ENCODE measurements around the gene SSH3.
A peak's percentile ranks its signal among the peaks of the same experiment; 100 is the strongest.

Gene SSH3

DNA sequence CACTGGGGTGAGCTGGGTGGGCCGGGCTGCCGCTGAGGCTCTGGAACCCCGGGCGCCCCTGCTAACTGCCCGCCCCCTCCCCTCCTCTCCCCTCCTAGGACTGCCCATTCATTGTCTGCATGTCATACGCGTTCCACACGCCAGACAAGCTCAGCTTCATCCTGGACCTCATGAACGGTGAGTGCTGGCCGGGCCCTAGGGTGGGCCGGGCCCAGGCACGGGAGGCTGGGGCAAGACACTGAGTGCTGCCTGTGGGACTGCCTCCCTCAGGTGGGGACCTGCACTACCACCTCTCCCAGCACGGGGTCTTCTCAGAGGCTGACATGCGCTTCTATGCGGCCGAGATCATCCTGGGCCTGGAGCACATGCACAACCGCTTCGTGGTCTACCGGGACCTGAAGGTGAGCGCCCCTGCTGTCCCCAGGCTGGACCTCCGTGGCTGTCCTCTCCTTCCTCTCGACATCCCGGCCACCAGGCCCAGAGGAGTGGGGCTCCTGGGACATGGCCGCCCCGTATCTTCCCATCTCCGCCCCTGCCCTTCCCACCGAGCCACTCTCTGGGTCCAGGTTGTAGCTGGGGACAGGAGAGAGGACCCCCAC is 21.7 kb upstream of the SSH3 start:
- no peak for DNase-seq

DNA sequence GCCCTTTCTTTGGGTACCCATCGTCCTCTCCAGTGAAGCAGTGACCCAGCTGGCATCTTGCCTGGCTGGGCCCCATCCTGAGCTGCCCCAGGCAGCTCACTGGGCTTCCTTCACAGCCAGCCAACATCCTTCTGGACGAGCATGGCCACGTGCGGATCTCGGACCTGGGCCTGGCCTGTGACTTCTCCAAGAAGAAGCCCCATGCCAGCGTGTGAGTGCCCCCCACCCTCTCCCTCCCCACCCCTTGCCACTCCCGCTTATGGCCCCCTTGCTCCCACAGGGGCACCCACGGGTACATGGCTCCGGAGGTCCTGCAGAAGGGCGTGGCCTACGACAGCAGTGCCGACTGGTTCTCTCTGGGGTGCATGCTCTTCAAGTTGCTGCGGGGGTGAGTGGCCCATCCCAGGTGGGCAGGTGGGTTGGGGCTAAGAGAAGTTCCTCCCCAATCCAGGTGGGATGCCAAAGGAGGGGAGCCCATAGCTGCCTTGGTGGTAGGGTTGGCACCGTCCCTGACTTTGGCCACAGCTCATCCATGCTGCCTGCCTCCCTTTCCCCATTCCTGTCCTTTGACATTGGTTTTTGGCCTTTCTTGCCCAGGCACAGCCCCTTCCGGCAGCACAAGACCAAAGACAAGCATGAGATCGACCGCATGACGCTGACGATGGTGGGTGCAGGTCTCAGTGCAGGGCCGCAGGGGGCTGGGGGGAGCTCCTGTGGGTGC is 21.0 kb upstream of the SSH3 start:
- no peak for DNase-seq

DNA sequence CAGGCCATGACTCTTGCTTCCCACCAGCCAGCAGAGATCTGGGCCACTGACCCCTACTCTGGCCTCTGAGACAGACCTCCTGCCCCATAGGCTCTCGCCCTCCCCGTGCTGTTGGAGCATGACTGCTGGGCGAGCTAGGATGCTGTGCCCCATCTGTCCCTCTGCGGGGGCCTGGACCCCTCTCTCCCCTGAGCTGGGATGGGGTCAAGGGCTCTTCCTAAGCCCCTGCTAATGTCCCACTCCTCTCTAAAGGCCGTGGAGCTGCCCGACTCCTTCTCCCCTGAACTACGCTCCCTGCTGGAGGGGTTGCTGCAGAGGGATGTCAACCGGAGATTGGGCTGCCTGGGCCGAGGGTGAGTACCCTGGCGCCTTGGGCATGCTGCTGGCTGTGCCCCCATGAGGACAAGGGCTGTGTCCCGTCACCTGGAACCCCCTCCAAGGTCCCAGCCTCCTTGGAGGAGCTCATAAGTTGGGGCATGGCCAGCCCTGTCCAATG is 20.4 kb upstream of the SSH3 start:
- no peak for DNase-seq

DNA sequence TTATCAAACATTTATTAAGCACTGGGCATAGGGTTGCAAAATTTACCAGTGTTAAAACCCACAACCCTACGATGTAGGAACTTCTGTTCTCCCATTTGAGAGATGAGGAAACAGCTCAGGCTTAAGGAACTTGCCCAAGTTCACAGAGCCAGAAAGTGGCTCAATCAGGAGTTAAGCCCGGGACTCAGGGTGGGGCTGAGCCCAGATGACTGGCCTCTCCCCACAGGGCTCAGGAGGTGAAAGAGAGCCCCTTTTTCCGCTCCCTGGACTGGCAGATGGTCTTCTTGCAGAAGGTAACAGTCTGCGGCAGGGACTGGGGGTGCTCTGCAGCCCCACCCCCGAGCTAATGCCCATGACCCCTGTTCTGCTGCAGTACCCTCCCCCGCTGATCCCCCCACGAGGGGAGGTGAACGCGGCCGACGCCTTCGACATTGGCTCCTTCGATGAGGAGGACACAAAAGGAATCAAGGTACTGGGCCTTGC is 19.8 kb upstream of the SSH3 start:
- DNase-seq: no peak

DNA sequence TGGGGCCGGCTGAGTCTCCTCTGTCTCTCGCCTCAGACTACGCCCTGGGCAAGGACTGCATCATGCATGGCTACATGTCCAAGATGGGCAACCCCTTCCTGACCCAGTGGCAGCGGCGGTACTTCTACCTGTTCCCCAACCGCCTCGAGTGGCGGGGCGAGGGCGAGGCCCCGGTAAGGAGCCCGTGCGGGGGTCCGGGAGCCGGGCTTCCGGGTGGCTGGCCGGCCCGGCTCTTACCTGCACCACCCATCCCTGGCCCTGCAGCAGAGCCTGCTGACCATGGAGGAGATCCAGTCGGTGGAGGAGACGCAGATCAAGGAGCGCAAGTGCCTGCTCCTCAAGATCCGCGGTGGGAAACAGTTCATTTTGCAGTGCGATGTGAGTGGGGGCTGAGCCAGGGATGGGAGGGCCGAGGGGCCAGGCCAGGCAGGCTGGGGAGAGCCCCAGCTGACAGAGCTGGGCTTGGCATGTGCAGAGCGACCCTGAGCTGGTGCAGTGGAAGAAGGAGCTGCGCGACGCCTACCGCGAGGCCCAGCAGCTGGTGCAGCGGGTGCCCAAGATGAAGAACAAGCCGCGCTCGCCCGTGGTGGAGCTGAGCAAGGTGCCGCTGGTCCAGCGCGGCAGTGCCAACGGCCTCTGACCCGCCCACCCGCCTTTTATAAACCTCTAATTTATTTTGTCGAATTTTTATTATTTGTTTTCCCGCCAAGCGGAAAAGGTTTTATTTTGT is 18.4 kb upstream of the SSH3 start:
- DNase-seq: no peak

DNA sequence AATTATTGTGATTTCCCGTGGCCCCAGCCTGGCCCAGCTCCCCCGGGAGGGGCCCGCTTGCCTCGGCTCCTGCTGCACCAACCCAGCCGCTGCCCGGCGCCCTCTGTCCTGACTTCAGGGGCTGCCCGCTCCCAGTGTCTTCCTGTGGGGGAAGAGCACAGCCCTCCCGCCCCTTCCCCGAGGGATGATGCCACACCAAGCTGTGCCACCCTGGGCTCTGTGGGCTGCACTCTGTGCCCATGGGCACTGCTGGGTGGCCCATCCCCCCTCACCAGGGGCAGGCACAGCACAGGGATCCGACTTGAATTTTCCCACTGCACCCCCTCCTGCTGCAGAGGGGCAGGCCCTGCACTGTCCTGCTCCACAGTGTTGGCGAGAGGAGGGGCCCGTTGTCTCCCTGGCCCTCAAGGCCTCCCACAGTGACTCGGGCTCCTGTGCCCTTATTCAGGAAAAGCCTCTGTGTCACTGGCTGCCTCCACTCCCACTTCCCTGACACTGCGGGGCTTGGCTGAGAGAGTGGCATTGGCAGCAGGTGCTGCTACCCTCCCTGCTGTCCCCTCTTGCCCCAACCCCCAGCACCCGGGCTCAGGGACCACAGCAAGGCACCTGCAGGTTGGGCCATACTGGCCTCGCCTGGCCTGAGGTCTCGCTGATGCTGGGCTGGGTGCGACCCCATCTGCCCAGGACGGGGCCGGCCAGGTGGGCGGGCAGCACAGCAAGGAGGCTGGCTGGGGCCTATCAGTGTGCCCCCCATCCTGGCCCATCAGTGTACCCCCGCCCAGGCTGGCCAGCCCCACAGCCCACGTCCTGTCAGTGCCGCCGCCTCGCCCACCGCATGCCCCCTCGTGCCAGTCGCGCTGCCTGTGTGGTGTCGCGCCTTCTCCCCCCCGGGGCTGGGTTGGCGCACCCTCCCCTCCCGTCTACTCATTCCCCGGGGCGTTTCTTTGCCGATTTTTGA is 17.5 kb upstream of the SSH3 start:
- no peak for DNase-seq

DNA sequence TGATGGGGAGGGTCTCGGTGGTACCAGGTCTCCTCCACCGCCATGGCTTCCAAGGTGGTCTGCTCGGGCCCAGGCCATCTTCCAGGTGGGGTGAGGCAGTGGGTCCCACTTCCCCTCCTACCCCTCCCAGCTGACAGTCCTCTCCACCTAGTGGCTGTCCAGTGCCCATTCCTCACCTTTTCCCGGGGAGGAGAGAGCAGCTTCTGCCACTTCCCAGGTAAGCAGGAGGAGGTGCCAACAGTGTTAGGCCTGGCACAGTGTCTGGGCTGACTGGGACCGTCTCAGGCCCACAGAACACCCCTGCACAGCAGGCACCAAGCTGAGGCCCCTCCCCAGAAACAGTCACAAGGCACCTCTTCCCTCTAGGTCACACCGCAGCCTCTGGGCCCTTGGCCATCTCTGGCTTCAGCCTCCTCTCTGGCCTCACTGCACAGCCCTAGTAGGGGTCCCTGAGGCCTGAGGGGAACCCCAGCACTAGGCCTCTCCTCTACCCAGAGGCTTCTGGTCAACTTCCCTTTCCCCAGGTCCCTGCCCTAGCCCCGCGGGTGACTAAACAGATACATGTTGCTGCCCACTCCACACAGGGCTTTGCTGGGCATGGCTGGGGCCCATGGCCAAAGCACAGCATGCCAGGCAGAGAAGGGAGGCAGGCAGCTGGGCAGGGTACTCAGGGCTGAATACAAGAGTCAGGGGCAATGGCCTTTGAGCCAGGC is 16.6 kb upstream of the SSH3 start:
- DNase-seq: no peak

DNA sequence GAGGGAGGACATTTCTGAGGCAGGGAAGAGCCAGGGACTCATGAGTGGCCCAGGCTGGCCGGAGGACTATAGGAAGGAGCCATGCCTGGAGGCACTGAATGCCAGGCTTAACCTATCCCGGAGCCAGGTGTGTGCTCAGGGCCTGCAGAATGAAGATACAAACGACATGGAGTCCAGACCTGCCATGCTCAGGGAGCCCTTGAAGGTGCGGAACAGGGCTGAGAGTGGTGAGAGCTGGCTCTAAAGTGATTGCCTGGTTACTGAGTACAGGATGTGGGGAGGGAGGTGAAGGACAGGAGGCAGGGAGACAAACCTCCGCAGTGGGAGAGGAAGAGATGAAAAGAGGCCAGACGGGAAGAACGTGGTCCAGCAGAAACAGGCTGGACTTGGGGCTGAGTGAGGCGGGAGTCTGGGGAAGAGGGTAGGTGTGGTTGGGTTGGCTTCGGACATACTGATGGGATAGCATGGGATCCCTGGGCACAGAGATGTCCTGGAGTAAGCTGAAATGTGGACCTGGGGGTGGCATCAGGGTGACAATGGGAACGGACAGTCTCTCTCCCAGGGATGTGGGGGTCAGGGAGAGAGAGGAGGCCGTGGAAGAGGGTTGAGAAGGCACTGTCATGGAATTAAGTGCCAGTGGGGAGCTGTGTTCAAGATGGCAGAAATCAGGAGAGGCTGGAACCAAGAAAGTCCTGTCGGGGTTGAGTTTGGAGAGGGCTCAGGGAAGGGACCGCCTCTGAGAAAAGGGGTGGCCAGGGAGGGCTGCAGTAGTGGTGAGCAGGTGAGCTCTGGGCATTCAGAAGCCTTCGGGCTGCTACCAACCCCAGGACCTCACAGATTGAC is 15.8 kb upstream of the SSH3 start:
- DNase-seq: no peak

DNA sequence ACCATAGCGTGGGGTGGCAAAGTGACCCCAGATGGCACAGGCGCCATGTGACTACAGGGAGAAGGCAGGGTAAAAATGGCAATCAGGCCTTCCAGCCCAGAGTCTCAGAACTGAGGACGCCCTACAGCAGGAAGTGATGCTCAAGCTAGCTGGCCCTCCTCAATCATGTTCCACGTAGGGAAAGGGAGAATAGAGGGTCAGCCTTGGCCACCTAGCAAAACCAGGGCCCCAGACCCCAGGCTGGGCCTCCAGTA is 15.2 kb upstream of the SSH3 start:
- no peak for DNase-seq

DNA sequence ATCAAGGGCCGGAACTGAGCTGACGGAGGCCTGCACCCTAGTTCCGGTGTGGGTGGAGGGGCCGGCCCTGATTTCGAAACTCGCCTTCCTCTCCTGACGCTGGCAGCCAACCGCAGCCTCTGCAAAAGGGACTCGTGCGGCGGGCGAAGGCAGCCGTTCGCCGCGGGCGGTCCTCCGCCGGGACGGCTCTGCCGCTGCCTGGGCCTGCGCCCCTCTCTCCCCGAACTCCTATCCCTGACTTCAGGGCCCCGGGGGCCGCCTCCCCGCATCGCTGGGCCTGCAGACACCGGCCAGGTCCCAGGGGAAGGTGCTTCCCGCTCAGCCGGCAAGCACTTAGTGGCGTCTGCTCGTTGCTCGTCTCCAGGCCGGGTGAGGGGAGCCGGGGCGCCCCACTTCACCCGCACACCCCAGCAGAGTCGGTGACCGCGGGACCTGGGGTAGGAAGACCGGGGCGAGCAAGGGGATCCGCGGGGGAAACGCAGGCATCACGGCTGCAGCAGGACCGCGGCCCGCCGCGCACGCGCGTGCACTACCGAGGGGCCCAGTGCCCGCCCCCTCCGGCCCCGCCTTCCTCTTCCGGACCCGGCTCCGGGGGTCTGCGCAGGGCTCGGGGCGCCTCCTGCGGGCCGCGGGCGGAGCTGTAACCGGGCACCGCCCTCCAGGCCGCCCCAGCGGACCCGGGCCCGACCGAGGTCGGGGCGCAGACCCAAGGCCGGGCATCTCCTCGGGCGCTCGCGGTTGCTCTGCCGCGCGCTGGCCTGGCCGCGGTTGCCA is 14.7 kb upstream of the SSH3 start:
- peak; percentile 93 for DNase-seq

DNA sequence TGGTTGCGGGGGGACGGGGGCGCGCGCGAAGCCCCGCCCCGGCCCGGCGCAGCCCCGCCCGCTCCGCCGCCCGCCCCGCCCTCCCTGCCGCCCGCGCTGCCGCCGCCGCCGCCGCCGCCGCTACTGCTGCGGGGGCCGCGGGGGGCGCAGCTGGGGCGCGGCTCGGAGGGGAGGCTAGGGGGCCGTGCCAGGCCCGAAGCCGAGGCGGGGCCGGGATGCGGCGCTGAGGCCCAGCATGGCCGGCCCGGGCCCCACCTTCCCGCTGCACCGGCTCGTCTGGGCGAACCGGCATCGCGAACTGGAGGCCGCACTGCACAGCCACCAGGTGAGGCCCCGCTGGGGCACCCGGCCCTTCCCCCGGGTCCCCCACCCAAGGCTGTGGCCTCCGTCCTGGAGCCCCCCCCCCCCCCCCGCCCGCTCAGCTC is 14.1 kb upstream of the SSH3 start, which contains the start of gene ANKRD13D:
Gene ANKRD13D, plus strand, starts transcription at position 78 of the 425 bp plus-strand sequence. Its CDS starts 158 bp downstream, at position 236.
- no peak for DNase-seq

DNA sequence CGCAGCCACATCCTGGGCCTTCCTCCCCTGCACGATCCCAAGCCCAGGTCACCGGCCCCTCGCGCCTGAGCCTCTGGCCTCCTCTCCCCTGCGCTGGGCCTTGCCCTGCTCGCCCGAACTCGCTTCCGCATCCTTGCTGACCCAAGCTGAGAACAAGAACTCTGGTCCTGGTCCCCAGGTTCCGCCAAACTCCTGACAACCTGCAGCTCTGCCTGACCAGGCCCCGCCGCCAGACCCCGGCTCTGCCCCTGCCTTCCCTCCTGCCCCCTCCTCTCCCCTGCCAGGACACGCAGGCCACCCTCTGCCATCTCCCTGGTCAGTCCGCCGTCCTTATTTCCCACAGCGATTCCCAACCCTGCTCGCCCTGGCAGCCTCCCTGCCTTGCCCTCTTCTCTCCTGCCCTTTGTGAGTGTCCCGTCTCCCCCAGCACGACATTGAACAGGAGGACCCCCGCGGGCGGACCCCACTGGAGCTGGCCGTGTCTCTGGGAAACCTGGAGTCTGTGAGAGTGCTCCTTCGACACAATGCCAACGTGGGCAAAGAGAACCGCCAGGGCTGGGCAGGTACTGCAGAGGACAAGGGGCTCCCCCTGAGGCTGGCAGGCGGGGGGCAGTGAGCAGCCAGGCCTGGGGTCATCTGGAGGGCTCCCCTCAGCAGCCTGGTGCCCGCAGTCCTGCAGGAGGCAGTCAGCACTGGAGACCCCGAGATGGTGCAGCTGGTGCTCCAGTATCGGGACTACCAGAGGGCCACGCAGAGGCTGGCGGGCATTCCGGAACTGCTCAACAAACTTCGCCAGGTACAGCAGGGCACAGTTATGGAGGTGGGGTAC is 13.5 kb upstream of the SSH3 start:
- no peak for DNase-seq

DNA sequence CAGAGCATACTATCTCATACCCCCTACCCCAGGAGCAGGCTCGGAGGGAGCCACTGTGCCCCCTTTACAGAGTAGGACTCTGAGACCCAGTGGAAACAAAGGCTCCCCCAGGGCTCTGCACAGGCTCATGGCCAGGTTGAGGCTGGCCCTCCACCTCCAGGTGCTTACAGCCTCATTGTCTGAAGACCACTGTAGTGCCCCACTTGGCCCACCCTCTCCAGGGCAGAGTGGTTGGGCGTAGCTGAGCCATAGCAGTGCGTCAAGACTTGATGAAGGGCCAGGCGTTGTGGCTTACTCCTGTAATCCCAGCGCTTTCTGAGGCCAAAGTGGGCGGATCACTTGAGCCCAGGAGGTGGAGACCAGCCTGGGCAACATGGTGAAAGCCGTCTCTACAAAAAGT is 12.5 kb upstream of the SSH3 start:
- DNase-seq: no peak

DNA sequence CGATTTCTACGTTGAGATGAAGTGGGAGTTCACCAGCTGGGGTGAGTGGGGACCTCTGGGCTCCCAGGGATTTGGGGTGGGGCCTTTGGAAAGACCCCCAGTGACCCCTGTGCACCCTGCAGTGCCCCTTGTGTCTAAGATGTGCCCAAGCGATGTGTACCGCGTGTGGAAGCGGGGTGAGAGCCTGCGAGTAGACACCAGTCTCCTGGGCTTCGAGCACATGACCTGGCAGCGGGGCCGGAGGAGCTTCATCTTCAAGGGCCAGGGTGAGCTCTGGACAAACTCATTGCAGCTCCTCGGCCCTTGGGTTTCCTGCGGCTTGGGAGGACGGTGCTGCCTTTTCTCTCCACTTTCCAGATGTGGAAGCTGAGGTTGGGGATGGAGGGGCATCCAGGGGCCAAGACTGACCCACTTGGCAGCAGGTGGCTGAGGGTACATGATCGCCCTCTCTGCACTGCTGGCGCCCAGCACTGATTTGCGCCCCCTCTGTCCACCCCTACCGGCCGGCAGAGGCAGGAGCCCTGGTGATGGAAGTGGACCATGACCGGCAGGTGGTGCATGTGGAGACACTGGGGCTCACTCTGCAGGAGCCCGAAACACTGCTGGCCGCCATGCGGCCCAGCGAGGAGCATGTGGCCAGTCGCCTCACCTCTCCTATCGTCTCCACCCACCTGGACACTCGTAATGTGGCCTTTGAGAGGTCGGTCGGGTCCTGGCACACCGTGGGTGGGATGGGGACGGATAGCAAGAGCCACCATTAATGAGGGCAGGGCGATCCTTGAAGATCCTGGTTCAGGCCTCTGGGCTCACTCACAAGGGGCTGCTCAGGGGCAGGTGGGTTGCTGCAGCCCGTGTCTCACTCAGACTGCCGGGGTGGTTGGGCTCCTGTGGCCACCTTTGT is 11.6 kb upstream of the SSH3 start:
- DNase-seq: no peak

DNA sequence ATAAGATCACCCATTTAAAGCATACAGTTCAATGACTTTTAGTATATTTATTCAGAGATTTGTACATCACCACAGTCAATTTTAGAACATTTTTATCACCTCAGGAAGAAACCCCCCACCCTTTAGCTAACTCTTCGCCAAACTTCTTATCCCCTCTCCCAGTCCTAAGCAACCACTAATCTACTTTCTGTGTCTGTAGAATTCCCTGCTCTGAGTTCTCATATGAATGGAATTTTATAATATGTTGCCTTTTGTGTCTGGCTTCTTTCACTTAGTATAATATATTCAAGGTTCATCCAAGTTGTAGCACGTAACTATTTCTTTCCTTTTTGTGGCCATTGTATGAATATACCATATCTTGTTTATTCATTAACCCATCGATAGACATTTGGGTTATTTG is 10.7 kb upstream of the SSH3 start:
- DNase-seq: no peak

DNA sequence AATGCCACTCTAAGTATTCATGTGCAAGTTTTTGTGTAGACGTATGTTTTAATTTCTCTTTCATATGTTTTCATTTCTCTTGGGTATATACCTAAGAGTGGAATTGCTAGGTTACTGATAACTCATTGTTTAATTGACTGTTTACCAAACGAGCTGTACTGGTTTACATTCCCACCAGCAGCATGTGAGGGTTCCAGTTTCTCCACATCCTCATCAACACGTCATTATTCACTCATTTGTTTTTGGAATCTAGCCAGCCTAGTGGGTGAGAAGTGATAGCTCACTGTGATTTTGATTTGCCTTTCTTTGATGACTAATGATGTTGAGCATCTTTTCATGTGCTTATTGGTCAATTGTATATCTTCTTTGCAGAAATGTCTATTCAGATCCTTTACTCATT is 10.2 kb upstream of the SSH3 start:
- no peak for DNase-seq

DNA sequence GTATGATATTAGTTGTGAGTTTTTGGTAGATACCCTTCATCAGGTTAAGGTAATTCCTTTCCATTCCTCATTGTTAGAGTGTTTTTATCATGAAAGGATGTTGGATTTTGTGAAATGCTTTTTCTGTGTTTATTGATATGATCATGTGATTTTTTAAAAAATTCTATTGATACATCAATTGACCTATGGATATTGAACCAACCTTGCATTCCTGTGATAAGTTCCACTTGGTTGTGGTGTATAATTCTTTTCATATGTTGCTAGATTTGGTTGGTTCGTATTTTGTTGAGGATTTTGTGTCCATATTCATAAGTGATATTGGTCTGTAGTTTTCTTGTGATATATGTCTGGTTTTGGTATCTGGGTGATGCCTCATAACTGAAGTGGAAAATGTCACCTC is 7.5 kb upstream of the SSH3 start:
- DNase-seq: no peak

DNA sequence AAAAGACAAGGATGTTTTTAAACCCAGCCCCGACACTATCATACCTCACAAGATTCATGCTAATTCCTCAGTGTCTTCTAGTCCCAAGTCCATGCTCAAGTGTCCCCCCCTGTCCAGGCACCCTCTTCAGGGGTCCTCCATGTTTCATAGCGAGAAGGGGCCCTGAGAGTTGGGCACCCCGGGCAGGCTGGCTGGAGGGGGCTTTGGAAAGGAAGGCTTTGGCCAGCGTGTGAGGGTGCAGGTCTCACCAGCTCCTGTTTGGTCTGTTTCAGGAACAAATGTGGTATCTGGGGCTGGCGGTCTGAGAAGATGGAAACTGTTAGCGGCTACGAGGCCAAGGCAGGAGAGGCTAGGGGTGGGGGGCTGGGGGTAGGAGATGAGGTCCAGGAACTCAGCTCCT is 4.5 kb upstream of the SSH3 start:
- DNase-seq: no peak

All from activated CD8-positive, alpha-beta memory T cell treated with anti-CD3 and anti-CD28 coated beads, Interleukin-2, amount 50 U/mL, for 48 hours (primary cell).